ENCODE measurements around the gene METAP1. TPM values are rescaled to one million over a fixed set of nuclear protein-coding genes. Genes with fewer than 3 reads are reported as not detected.
"Not testable (repeated sequence)": the region's sequence is repeated elsewhere in the genome, so short reads cannot be mapped to it uniquely, and the experiment has no call there.

METAP1 gene
- total RNA-seq, 4 donors from 2014 or later: 16.4 to 32.1 (median 20.0) TPM

- no peak for DNase-seq (ENCODE audit: low spot score in 2 of 2)
- Histone ChIP-seq H3K36me3 (peaks cover 0 to 56% (median 0%) of the 10 kb centered on the region in 3 donors), H3K27me3 (no peaks in the 10 kb centered on the region), H3K9me3 (no peaks in the 10 kb centered on the region), H3K4me3 (no peak overlapping the region), H3K27ac (no peak overlapping the region), H3K4me1 (peaks cover 0 to 2% (median under 1%) of the 10 kb centered on the region in 4 donors)
- WGBS, 2 donors: 92 to 96% methylated on average over 8 of the region's 8 CpGs
- TF ChIP-seq POLR2A (IDR thresholded peaks at IDR 0.05): no peak
- TF ChIP-seq CTCF (IDR thresholded peaks at IDR 0.05): no peak
- TF ChIP-seq EP300 (IDR thresholded peaks at IDR 0.05): no peak
These were observed 65.7 kb downstream of the METAP1 start for GRCh38 chr4:99061048-99061700.

GRCh38 chr4:99062120-99062519, 66.6 kb downstream of the METAP1 start:
- H3K9me3 ChIP-seq: no peaks in the 10 kb centered on the region
- H3K27ac ChIP-seq: no peak overlapping the region
- DNase-seq (ENCODE audit: low spot score in 2 of 2): no peak
- WGBS, 2 donors: 56 to 58% methylated on average over 4 of the region's 4 CpGs
- H3K36me3 ChIP-seq: peaks cover 0 to 66% (median 0%) of the 10 kb centered on the region in 3 donors
- H3K27me3 ChIP-seq: no peaks in the 10 kb centered on the region
- TF ChIP-seq POLR2A (IDR thresholded peaks at IDR 0.05) (no peak), CTCF (IDR thresholded peaks at IDR 0.05) (no peak), EP300 (IDR thresholded peaks at IDR 0.05) (no peak)
- H3K4me1 ChIP-seq: no peaks in the 10 kb centered on the region
- H3K4me3 ChIP-seq: no peak overlapping the region

GRCh38 chr4:99065521-99065920, 70.0 kb downstream of the METAP1 start:
- H3K36me3 ChIP-seq: peaks cover 0 to 66% (median 0%) of the 10 kb centered on the region in 3 donors
- H3K4me1 ChIP-seq: not testable (repeated sequence)

GRCh38 chr4:99067617-99068016, 72.1 kb downstream of the METAP1 start:
- no peaks in the 10 kb centered on the region for H3K4me1 ChIP-seq
- WGBS, 2 donors: 89 to 91% methylated on average over 1 of the region's 1 CpG
- no peak overlapping the region for H3K4me3 ChIP-seq
- H3K27me3 ChIP-seq: no peaks in the 10 kb centered on the region
- H3K27ac ChIP-seq: no peak overlapping the region
- no peak for DNase-seq (ENCODE audit: low spot score in 2 of 2)
- TF ChIP-seq POLR2A (IDR thresholded peaks at IDR 0.05) (no peak), EP300 (IDR thresholded peaks at IDR 0.05) (no peak), CTCF (IDR thresholded peaks at IDR 0.05) (no peak)
- peaks cover 0 to 70% (median 0%) of the 10 kb centered on the region in 3 donors for H3K36me3 ChIP-seq
- H3K9me3 ChIP-seq: no peaks in the 10 kb centered on the region

More at GRCh38 chr4:99065521-99065920, 70.0 kb downstream of the METAP1 start:
- not testable (repeated sequence) for H3K9me3 ChIP-seq; H3K27ac ChIP-seq; H3K4me3 ChIP-seq; DNase-seq (ENCODE audit: low spot score in 2 of 2); H3K27me3 ChIP-seq
- WGBS, 2 donors: 93 to 94% methylated on average over 2 of the region's 2 CpGs

GRCh38 chr4:99071159-99071558, 75.6 kb downstream of the METAP1 start:
- no peaks in the 10 kb centered on the region for H3K27me3 ChIP-seq
- no peak overlapping the region for H3K27ac ChIP-seq
- no peak overlapping the region for H3K4me3 ChIP-seq
- WGBS, 2 donors: 89 to 92% methylated on average over 5 of the region's 5 CpGs
- H3K9me3 ChIP-seq: no peaks in the 10 kb centered on the region
- TF ChIP-seq POLR2A (IDR thresholded peaks at IDR 0.05): no peak
- no peak for TF ChIP-seq EP300 (IDR thresholded peaks at IDR 0.05)
- no peak for TF ChIP-seq CTCF (IDR thresholded peaks at IDR 0.05)
- H3K36me3 ChIP-seq: peaks cover 5 to 95% (median 18%) of the 10 kb centered on the region in 3 donors
- DNase-seq (ENCODE audit: low spot score in 2 of 2): no peak
- no peaks in the 10 kb centered on the region for H3K4me1 ChIP-seq
